WTC11 (cell line): ENCODE data around the gene LAD1. TPM values are rescaled to one million over a fixed set of nuclear protein-coding genes. Genes with fewer than 3 reads are reported as not detected.

Experiments used
- ATAC-seq: fragments of 200-7000 bp; cut with Tn5 transposase; 2 replicates; pipeline ENCODE4 v1.10.0; 2021; ENCODE audit warnings: mild to moderate bottlenecking, moderate library complexity
- CTCF ChIA-PET: fragments of 300-600 bp; sonication (Branson Sonifier 250); formaldehyde crosslinking; loops from one replicate; lab custom pipeline; 2021; ENCODE audit warnings: antibody characterized with exemption; lab: Charles Lee
- POLR2A ChIA-PET: fragments of 350-600 bp; sonication (Branson Sonifier 250); formaldehyde crosslinking; loops from one replicate; lab custom pipeline; 2021; ENCODE audit warnings: antibody characterized with exemption; lab: Charles Lee
- DNase-seq: peaks from one replicate; pipeline ENCODE4 v3.0.0; 2021; ENCODE audit warnings: low spot score
- H3K27ac Mint-ChIP-seq: 2 replicates; pipeline ENCODE4 v1.8.0; 2021; ENCODE audit warnings: mixed read lengths
- H3K27me3 Mint-ChIP-seq: 2 replicates; pipeline ENCODE4 v1.8.0; 2021; ENCODE audit warnings: low read depth, mild to moderate bottlenecking, moderate library complexity, mixed read lengths
- H3K36me3 Mint-ChIP-seq: 2 replicates; pipeline ENCODE4 v1.8.0; 2021; ENCODE audit warnings: mixed read lengths
- H3K4me1 Mint-ChIP-seq: 2 replicates; pipeline ENCODE4 v1.8.0; 2022; ENCODE audit warnings: mixed read lengths
- H3K4me3 Mint-ChIP-seq: 2 replicates; pipeline ENCODE4 v1.8.0; 2021; ENCODE audit warnings: mild to moderate bottlenecking, moderate library complexity, mixed read lengths
- H3K9me3 Mint-ChIP-seq: 2 replicates; pipeline ENCODE4 v1.8.0; 2021; ENCODE audit warnings: mixed read lengths
- ATF1 ChIP-seq: sonication (generic); formaldehyde crosslinking; IDR thresholded peaks from 2 replicates; pipeline ENCODE4 v1.8.1; 2023; ENCODE audit warnings: mild to moderate bottlenecking, moderate library complexity, missing genetic modification reagents
- IRF2 ChIP-seq: sonication (generic); formaldehyde crosslinking; IDR thresholded peaks from 2 replicates; pipeline ENCODE4 v1.8.0; 2022; ENCODE audit warnings: low read depth, missing genetic modification reagents, borderline replicate concordance
- NR3C1 ChIP-seq: sonication (generic); formaldehyde crosslinking; conservative IDR thresholded peaks from 2 replicates; pipeline ENCODE4 v1.8.1; 2023; ENCODE audit warnings: low read depth, mild to moderate bottlenecking, missing genetic modification reagents
- SMAD3 ChIP-seq: sonication (generic); formaldehyde crosslinking; IDR thresholded peaks from 2 replicates; pipeline ENCODE4 v1.8.0; 2022; ENCODE audit warnings: missing genetic modification reagents, mild to moderate bottlenecking, borderline replicate concordance
- SP1 ChIP-seq: sonication (generic); formaldehyde crosslinking; conservative IDR thresholded peaks from 2 replicates; pipeline ENCODE4 v1.8.1; 2022; ENCODE audit warnings: missing genetic modification reagents
- ZBTB21 ChIP-seq: sonication (generic); formaldehyde crosslinking; IDR thresholded peaks from 2 replicates; pipeline ENCODE4 v1.8.1; 2023; ENCODE audit warnings: mild to moderate bottlenecking, missing genetic modification reagents, borderline replicate concordance
- total RNA-seq: library from RNA; stranded (reverse); gene quantifications from 3 replicates; pipeline ENCODE4 v1.2.3, GENCODE V29; 2021
- TF ChIP-seq, protein P1 (sequence below): fragments of 250-450 bp; sonication (Bioruptor Pico); conservative IDR thresholded peaks from 2 replicates; pipeline ENCODE4 v1.9.0; 2021; ENCODE audit warnings: mild to moderate bottlenecking
- TF ChIP-seq, protein P2 (sequence below): fragments of 200-600 bp; IDR thresholded peaks from 2 replicates; pipeline ENCODE4 v1.8.0; 2022; ENCODE audit warnings: antibody characterized with exemption
- TF ChIP-seq, protein P3 (sequence below): sonication (generic); formaldehyde crosslinking; IDR thresholded peaks from 2 replicates; pipeline ENCODE4 v1.8.1; 2022; ENCODE audit warnings: missing genetic modification reagents, borderline replicate concordance
- TF ChIP-seq, protein P4 (sequence below): sonication (generic); formaldehyde crosslinking; IDR thresholded peaks from 2 replicates; pipeline ENCODE4 v1.8.1; 2022; ENCODE audit warnings: mild to moderate bottlenecking, missing genetic modification reagents, moderate library complexity, borderline replicate concordance
- TF ChIP-seq, protein P5 (sequence below): sonication (generic); formaldehyde crosslinking; IDR thresholded peaks from 2 replicates; pipeline ENCODE4 v1.8.1; 2022; ENCODE audit warnings: low read depth, missing genetic modification reagents, borderline replicate concordance
- TF ChIP-seq, protein P6 (sequence below): sonication (generic); formaldehyde crosslinking; IDR thresholded peaks from 2 replicates; pipeline ENCODE4 v1.8.1; 2023; ENCODE audit warnings: mild to moderate bottlenecking, missing genetic modification reagents, moderate library complexity
- TF ChIP-seq, protein P7 (sequence below): fragments of 250-450 bp; sonication (Bioruptor Pico); IDR thresholded peaks from 2 replicates; pipeline ENCODE4 v1.9.0; 2021; ENCODE audit warnings: mild to moderate bottlenecking, borderline replicate concordance

The LAD1 gene
- total RNA-seq, 1 experiment from 2014 or later = 14.9 TPM

DNA sequence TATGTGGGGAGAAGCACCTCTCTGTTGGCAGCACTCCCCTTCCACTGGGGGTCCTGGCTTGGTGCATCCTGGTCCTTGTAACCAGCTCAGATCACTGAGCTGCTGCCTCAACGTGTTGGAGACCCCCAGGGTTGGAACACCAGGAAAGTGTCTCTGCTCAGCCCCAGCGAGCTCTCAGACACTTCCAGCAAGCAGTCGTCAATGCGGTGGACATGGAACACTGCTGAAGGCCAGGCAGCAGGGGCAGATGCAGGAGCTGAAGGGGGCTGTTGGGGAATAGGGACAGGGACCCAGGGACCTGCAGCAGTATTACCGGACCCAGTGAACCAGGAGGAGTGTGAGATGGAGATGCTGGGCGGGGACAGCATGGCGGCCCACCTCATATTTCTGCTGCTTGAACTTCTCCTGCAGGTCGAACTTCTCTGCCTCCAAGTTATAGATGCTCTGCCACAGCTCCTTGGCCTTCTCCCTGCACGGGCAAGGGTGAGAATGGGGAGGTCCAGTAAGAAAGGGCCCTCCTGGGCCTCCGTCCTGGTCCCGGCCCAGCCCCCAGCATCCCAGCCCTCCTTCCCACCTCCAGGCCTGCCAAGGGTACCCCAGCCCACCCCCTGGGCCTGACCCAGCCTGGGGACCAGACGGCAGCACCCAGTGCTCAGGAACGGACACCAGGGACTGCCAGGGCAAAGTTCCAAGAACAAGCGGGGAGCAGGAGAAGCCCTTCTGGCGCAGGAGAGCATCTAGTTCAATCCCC, 38.0 kb downstream of the LAD1 start:
- Mint-ChIP-seq H3K4me1 (peaks cover 18% of the 10 kb centered on the region), H3K4me3 (no peak overlapping the region), H3K36me3 (no peaks in the 10 kb centered on the region), H3K9me3 (no peaks in the 10 kb centered on the region), H3K27ac (no peak overlapping the region), H3K27me3 (peaks cover 3% of the 10 kb centered on the region; the same call in 1 of the 2 replicates)
- DNase-seq (no peak), ATAC-seq (no peak)
- ChIA-PET CTCF (interaction anchor here (0.6 to 7.5 kb wide), 47 partner anchors 8 to 432 kb away, joined by 3 to 175 read pairs (median 8); partner anchors contain the start of genes PHLDA3, PKP1, TMEM9 and TNNT2), POLR2A (interaction anchor here (0.9 to 1.3 kb wide), 2 partner anchors 15 to 103 kb away, joined by 3 to 4 read pairs; no protein-coding TSS in a partner anchor)
- TF ChIP-seq, protein P1, sequence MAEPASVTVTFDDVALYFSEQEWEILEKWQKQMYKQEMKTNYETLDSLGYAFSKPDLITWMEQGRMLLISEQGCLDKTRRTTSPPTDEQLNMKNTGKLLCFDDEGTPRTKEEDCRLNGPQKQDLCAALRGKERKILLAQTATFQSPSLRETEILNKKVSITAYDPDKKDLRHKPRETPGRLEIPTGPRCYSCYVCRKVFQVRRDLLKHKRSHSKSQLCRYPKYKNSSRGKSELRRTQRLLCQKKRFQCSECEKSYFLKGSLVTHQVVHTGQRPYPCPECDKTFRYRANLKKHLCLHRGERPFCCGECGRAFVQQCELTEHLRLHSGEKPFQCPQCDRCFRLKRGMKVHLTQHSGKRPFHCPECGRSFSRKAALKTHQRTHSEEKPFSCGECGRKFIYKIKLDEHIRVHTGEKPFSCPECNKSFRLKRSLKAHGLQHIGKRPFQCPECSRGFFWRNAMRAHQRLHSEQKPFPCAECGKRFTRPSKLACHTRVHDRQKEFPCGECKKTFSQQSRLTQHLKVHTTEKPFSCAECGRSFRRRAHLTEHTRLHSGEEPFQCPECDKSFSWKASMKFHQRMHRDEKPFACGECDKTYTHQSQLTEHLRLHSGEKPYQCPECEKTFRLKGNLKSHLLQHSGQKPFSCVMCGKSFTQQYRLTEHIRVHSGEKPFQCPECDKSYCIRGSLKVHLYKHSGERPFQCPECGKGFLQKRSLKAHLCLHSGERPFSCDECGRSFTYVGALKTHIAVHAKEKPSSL (CRISPR knock-in tag) = no peak
- TF ChIP-seq, protein P2, sequence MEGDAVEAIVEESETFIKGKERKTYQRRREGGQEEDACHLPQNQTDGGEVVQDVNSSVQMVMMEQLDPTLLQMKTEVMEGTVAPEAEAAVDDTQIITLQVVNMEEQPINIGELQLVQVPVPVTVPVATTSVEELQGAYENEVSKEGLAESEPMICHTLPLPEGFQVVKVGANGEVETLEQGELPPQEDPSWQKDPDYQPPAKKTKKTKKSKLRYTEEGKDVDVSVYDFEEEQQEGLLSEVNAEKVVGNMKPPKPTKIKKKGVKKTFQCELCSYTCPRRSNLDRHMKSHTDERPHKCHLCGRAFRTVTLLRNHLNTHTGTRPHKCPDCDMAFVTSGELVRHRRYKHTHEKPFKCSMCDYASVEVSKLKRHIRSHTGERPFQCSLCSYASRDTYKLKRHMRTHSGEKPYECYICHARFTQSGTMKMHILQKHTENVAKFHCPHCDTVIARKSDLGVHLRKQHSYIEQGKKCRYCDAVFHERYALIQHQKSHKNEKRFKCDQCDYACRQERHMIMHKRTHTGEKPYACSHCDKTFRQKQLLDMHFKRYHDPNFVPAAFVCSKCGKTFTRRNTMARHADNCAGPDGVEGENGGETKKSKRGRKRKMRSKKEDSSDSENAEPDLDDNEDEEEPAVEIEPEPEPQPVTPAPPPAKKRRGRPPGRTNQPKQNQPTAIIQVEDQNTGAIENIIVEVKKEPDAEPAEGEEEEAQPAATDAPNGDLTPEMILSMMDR = no peak
- TF ChIP-seq SMAD3 = no peak

DNA sequence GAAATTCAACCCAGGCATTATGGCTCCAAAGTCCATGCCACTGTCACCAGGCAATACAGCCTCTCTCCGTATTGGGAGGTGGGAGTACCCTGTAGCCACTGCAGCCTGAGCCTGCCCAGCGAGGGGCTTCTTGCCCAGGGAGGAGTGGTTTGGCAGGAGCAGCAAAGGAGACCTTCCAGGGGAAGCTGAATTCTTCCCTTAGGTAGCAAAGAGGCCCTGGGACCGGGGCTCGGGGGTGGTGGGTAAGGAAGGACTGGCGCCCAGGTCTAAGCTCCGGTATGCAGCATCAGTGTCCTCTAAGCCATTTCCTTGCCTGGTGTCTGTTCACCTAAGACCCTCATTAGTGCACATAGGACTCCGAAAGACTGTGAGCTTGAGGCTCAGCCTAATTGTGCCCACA, 38.6 kb downstream of the LAD1 start:
- no peaks in the 10 kb centered on the region for H3K36me3 Mint-ChIP-seq
- TF ChIP-seq ATF1 (CRISPR knock-in tag) = no peak
- TF ChIP-seq, protein P3, sequence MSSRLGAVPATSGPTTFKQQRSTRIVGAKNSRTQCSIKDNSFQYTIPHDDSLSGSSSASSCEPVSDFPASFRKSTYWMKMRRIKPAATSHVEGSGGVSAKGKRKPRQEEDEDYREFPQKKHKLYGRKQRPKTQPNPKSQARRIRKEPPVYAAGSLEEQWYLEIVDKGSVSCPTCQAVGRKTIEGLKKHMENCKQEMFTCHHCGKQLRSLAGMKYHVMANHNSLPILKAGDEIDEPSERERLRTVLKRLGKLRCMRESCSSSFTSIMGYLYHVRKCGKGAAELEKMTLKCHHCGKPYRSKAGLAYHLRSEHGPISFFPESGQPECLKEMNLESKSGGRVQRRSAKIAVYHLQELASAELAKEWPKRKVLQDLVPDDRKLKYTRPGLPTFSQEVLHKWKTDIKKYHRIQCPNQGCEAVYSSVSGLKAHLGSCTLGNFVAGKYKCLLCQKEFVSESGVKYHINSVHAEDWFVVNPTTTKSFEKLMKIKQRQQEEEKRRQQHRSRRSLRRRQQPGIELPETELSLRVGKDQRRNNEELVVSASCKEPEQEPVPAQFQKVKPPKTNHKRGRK (CRISPR knock-in tag) = no peak
- TF ChIP-seq, protein P4, sequence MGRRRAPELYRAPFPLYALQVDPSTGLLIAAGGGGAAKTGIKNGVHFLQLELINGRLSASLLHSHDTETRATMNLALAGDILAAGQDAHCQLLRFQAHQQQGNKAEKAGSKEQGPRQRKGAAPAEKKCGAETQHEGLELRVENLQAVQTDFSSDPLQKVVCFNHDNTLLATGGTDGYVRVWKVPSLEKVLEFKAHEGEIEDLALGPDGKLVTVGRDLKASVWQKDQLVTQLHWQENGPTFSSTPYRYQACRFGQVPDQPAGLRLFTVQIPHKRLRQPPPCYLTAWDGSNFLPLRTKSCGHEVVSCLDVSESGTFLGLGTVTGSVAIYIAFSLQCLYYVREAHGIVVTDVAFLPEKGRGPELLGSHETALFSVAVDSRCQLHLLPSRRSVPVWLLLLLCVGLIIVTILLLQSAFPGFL = no peak
- TF ChIP-seq, protein P5, sequence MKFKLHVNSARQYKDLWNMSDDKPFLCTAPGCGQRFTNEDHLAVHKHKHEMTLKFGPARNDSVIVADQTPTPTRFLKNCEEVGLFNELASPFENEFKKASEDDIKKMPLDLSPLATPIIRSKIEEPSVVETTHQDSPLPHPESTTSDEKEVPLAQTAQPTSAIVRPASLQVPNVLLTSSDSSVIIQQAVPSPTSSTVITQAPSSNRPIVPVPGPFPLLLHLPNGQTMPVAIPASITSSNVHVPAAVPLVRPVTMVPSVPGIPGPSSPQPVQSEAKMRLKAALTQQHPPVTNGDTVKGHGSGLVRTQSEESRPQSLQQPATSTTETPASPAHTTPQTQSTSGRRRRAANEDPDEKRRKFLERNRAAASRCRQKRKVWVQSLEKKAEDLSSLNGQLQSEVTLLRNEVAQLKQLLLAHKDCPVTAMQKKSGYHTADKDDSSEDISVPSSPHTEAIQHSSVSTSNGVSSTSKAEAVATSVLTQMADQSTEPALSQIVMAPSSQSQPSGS (CRISPR knock-in tag) = no peak
- TF ChIP-seq, protein P6, sequence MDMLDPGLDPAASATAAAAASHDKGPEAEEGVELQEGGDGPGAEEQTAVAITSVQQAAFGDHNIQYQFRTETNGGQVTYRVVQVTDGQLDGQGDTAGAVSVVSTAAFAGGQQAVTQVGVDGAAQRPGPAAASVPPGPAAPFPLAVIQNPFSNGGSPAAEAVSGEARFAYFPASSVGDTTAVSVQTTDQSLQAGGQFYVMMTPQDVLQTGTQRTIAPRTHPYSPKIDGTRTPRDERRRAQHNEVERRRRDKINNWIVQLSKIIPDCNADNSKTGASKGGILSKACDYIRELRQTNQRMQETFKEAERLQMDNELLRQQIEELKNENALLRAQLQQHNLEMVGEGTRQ (CRISPR knock-in tag) = no peak
- no peak for TF ChIP-seq SP1 (CRISPR knock-in tag)
- TF ChIP-seq ZBTB21 (CRISPR knock-in tag) = no peak
- TF ChIP-seq, protein P7, sequence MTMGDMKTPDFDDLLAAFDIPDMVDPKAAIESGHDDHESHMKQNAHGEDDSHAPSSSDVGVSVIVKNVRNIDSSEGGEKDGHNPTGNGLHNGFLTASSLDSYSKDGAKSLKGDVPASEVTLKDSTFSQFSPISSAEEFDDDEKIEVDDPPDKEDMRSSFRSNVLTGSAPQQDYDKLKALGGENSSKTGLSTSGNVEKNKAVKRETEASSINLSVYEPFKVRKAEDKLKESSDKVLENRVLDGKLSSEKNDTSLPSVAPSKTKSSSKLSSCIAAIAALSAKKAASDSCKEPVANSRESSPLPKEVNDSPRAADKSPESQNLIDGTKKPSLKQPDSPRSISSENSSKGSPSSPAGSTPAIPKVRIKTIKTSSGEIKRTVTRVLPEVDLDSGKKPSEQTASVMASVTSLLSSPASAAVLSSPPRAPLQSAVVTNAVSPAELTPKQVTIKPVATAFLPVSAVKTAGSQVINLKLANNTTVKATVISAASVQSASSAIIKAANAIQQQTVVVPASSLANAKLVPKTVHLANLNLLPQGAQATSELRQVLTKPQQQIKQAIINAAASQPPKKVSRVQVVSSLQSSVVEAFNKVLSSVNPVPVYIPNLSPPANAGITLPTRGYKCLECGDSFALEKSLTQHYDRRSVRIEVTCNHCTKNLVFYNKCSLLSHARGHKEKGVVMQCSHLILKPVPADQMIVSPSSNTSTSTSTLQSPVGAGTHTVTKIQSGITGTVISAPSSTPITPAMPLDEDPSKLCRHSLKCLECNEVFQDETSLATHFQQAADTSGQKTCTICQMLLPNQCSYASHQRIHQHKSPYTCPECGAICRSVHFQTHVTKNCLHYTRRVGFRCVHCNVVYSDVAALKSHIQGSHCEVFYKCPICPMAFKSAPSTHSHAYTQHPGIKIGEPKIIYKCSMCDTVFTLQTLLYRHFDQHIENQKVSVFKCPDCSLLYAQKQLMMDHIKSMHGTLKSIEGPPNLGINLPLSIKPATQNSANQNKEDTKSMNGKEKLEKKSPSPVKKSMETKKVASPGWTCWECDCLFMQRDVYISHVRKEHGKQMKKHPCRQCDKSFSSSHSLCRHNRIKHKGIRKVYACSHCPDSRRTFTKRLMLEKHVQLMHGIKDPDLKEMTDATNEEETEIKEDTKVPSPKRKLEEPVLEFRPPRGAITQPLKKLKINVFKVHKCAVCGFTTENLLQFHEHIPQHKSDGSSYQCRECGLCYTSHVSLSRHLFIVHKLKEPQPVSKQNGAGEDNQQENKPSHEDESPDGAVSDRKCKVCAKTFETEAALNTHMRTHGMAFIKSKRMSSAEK (CRISPR knock-in tag) = no peak
- no peak for TF ChIP-seq IRF2 (CRISPR knock-in tag)
- TF ChIP-seq NR3C1 (CRISPR knock-in tag) = no peak
- TF ChIP-seq, protein P2 = no peak

More for the DNA sequence above, 38.6 kb downstream of the LAD1 start:
- peaks cover 18% of the 10 kb centered on the region for H3K4me1 Mint-ChIP-seq
- DNase-seq (no peak), ATAC-seq (no peak)
- no peaks in the 10 kb centered on the region for H3K9me3 Mint-ChIP-seq
- H3K4me3 Mint-ChIP-seq = no peak overlapping the region
- POLR2A ChIA-PET = interaction anchor here (1.3 kb wide), 1 partner anchor 16 kb away, joined by 4 read pairs; no protein-coding TSS in a partner anchor
- H3K27me3 Mint-ChIP-seq = peaks cover 3% of the 10 kb centered on the region; the same call in 1 of the 2 replicates
- H3K27ac Mint-ChIP-seq = no peak overlapping the region
- CTCF ChIA-PET = interaction anchor here (1.0 to 7.5 kb wide), 26 partner anchors 13 to 246 kb away, joined by 3 to 175 read pairs (median 8); partner anchors contain the start of genes PKP1, TMEM9 and TNNT2
